ENCODE data around the gene TMTC2. TPM values are rescaled to one million over a fixed set of nuclear protein-coding genes. Genes with fewer than 3 reads are reported as not detected.
"Not testable (repeated sequence)": the region's sequence is repeated elsewhere in the genome, so short reads cannot be mapped to it uniquely, and the experiment has no call there.

Gene TMTC2
- total RNA-seq, 2 experiments from 2014 or later = 1.8 to 2.1 TPM

- peaks cover 0 to 7% of the 10 kb centered on the region in 2 experiments for H3K9me3 ChIP-seq (ENCODE audit: control insufficient read depth in 1 of 2, insufficient read depth in 1 of 2, low read length in 2 of 2)
- Mint-ChIP-seq H3K9me3 (no peaks in the 10 kb centered on the region), H3K27me3 (no peaks in the 10 kb centered on the region), H3K4me1 (ENCODE audit: low read depth) (no peaks in the 10 kb centered on the region), H3K27ac (no peak overlapping the region), H3K36me3 (ENCODE audit: low read depth) (no peaks in the 10 kb centered on the region), H3K4me3 (no peak overlapping the region)
- no peaks in the 10 kb centered on the region for H3K27me3 ChIP-seq (ENCODE audit: control insufficient read depth in 1 of 2, insufficient read depth in 2 of 2, low read length in 2 of 2)
- TF ChIP-seq CTCF (IDR thresholded peaks at IDR 0.05) = no peak
- POLR2A ChIA-PET = no interaction called here
- no peak overlapping the region for H3K27ac ChIP-seq (ENCODE audit: low read depth in 1 of 2, low read length in 2 of 2)
- DNase-seq (peak in 1 of 14 experiments; percentile 4), ATAC-seq (ENCODE audit: poor library complexity) (no peak)
- no peak overlapping the region for H3K4me3 ChIP-seq (ENCODE audit: low read length)
- no peaks in the 10 kb centered on the region for H3K4me1 ChIP-seq (ENCODE audit: insufficient read depth, low read length)
- no peaks in the 10 kb centered on the region for H3K36me3 ChIP-seq (ENCODE audit: insufficient read depth, low read length)
- intact Hi-C loops (cut with DNase I, micrococcal nuclease) = no loop called here
- CTCF ChIA-PET = no interaction called here
These were observed 115.4 kb downstream of the TMTC2 start for GRCh38 chr12:82801951-82802610.

GRCh38 chr12:82803201-82803600 lies 116.5 kb downstream of the TMTC2 start:
- DNase-seq = no peak
- H3K27ac ChIP-seq (ENCODE audit: low read depth in 1 of 2, low read length in 2 of 2) = no peak overlapping the region
- H3K4me1 Mint-ChIP-seq (ENCODE audit: low read depth) = no peaks in the 10 kb centered on the region
- CTCF ChIA-PET = no interaction called here
- no peak overlapping the region for H3K4me3 ChIP-seq (ENCODE audit: low read length)
- no peaks in the 10 kb centered on the region for H3K36me3 ChIP-seq (ENCODE audit: insufficient read depth, low read length)
- H3K9me3 ChIP-seq (ENCODE audit: control insufficient read depth in 1 of 2, insufficient read depth in 1 of 2, low read length in 2 of 2) = peaks cover 0 to 7% of the 10 kb centered on the region in 2 experiments
- H3K27me3 Mint-ChIP-seq = no peaks in the 10 kb centered on the region
- H3K27me3 ChIP-seq (ENCODE audit: control insufficient read depth in 1 of 2, insufficient read depth in 2 of 2, low read length in 2 of 2) = no peaks in the 10 kb centered on the region
- no peaks in the 10 kb centered on the region for H3K36me3 Mint-ChIP-seq (ENCODE audit: low read depth)
- no peaks in the 10 kb centered on the region for H3K4me1 ChIP-seq (ENCODE audit: insufficient read depth, low read length)
- H3K4me3 Mint-ChIP-seq = no peak overlapping the region
- intact Hi-C loops (cut with DNase I, micrococcal nuclease) = no loop called here
- no peaks in the 10 kb centered on the region for H3K9me3 Mint-ChIP-seq
- POLR2A ChIA-PET = no interaction called here
- no peak overlapping the region for H3K27ac Mint-ChIP-seq
- TF ChIP-seq CTCF (IDR thresholded peaks at IDR 0.05) = no peak
- no peak for ATAC-seq (ENCODE audit: poor library complexity)

GRCh38 chr12:82804601-82805000 lies 117.9 kb downstream of the TMTC2 start:
- H3K36me3 Mint-ChIP-seq (ENCODE audit: low read depth) = no peaks in the 10 kb centered on the region
- CTCF ChIA-PET = interaction anchor here (0.7 kb wide), 1 partner anchor 73 kb away, joined by 3 read pairs; no protein-coding TSS in a partner anchor
- H3K27me3 ChIP-seq (ENCODE audit: control insufficient read depth in 1 of 2, insufficient read depth in 2 of 2, low read length in 2 of 2) = no peaks in the 10 kb centered on the region
- POLR2A ChIA-PET = no interaction called here
- H3K4me1 Mint-ChIP-seq (ENCODE audit: low read depth) = no peaks in the 10 kb centered on the region
- TF ChIP-seq CTCF (IDR thresholded peaks at IDR 0.05) = no peak
- H3K4me3 ChIP-seq (ENCODE audit: low read length) = no peak overlapping the region
- no peak for DNase-seq
- H3K27ac ChIP-seq (ENCODE audit: low read depth in 1 of 2, low read length in 2 of 2) = no peak overlapping the region
- H3K27me3 Mint-ChIP-seq = no peaks in the 10 kb centered on the region
- peaks cover 0 to 7% of the 10 kb centered on the region in 2 experiments for H3K9me3 ChIP-seq (ENCODE audit: control insufficient read depth in 1 of 2, insufficient read depth in 1 of 2, low read length in 2 of 2)
- no peaks in the 10 kb centered on the region for H3K36me3 ChIP-seq (ENCODE audit: insufficient read depth, low read length)
- no peaks in the 10 kb centered on the region for H3K9me3 Mint-ChIP-seq
- intact Hi-C loops (cut with DNase I, micrococcal nuclease) = no loop called here
- no peak overlapping the region for H3K27ac Mint-ChIP-seq
- no peak for ATAC-seq (ENCODE audit: poor library complexity)
- no peaks in the 10 kb centered on the region for H3K4me1 ChIP-seq (ENCODE audit: insufficient read depth, low read length)
- no peak overlapping the region for H3K4me3 Mint-ChIP-seq

- H3K36me3 ChIP-seq (ENCODE audit: insufficient read depth, low read length); DNase-seq; H3K27ac ChIP-seq (ENCODE audit: low read depth in 1 of 2, low read length in 2 of 2); H3K4me3 ChIP-seq (ENCODE audit: low read length); intact Hi-C loops (cut with DNase I, micrococcal nuclease); H3K4me3 Mint-ChIP-seq; H3K9me3 ChIP-seq (ENCODE audit: control insufficient read depth in 1 of 2, insufficient read depth in 1 of 2, low read length in 2 of 2); H3K36me3 Mint-ChIP-seq (ENCODE audit: low read depth); ATAC-seq (ENCODE audit: poor library complexity); H3K27me3 ChIP-seq (ENCODE audit: control insufficient read depth in 1 of 2, insufficient read depth in 2 of 2, low read length in 2 of 2); H3K27ac Mint-ChIP-seq; H3K27me3 Mint-ChIP-seq; H3K9me3 Mint-ChIP-seq; H3K4me1 Mint-ChIP-seq (ENCODE audit: low read depth); H3K4me1 ChIP-seq (ENCODE audit: insufficient read depth, low read length); POLR2A ChIA-PET: not testable (repeated sequence)
- CTCF ChIA-PET = interaction anchor here (0.7 kb wide), 1 partner anchor 72 kb away, joined by 3 read pairs; no protein-coding TSS in a partner anchor
These were observed 118.3 kb downstream of the TMTC2 start for GRCh38 chr12:82805004-82805403.

Data from CD4-positive, alpha-beta T cell (primary cell).